ENCODE measurements around the gene TTC27. TPM values are rescaled to one million over a fixed set of nuclear protein-coding genes. Genes with fewer than 3 reads are reported as not detected.
A peak's percentile ranks its signal among the peaks of the same experiment; 100 is the strongest.
"Not testable (repeated sequence)": the region's sequence is repeated elsewhere in the genome, so short reads cannot be mapped to it uniquely, and the experiment has no call there.

TTC27 gene
- total and polyA plus RNA-seq, 4 donors = 11.8 to 20.3 (median 15.7) TPM

GRCh38 chr2:32715391-32715841, 87.6 kb downstream of the TTC27 start:
- WGBS (ENCODE audit: insufficient coverage) = no CpG with 5 or more reads among the region's 4 CpGs
- Histone ChIP-seq H3K4me1 (ENCODE audit: control insufficient read depth, insufficient read depth, low read length) (no peaks in the 10 kb centered on the region), H3K27me3 (ENCODE audit: control insufficient read depth, insufficient read depth, low read length) (no peaks in the 10 kb centered on the region), H3K27ac (ENCODE audit: low read depth, low read length) (no peak overlapping the region), H3K36me3 (ENCODE audit: control insufficient read depth, insufficient read depth, low read length) (no peaks in the 10 kb centered on the region), H3K4me3 (ENCODE audit: low read depth, low read length) (no peak overlapping the region), H3K9me3 (ENCODE audit: control insufficient read depth, insufficient read depth, low read length) (no peaks in the 10 kb centered on the region)
- DNase-seq (ENCODE audit: low read depth in 4 of 6, low spot score in 6 of 6) = peak in 1 of 6 donors; percentile 2

- 100% methylated on average over 1 of the region's 1 CpG for WGBS (ENCODE audit: insufficient coverage)
- Histone ChIP-seq H3K27me3 (ENCODE audit: control insufficient read depth, insufficient read depth, low read length) (no peaks in the 10 kb centered on the region), H3K4me3 (ENCODE audit: low read depth, low read length) (no peak overlapping the region), H3K9me3 (ENCODE audit: control insufficient read depth, insufficient read depth, low read length) (no peaks in the 10 kb centered on the region), H3K36me3 (ENCODE audit: control insufficient read depth, insufficient read depth, low read length) (no peaks in the 10 kb centered on the region), H3K27ac (ENCODE audit: low read depth, low read length) (no peak overlapping the region), H3K4me1 (ENCODE audit: control insufficient read depth, insufficient read depth, low read length) (no peaks in the 10 kb centered on the region)
- peak in 2 of 6 donors; percentile 24 to 25 for DNase-seq (ENCODE audit: low read depth in 4 of 6, low spot score in 6 of 6)
Observed at GRCh38 chr2:32715981-32716380, 88.1 kb downstream of the TTC27 start.

GRCh38 chr2:32716598-32716997, 88.7 kb downstream of the TTC27 start:
- H3K27ac ChIP-seq (ENCODE audit: low read depth, low read length) = no peak overlapping the region
- H3K4me1 ChIP-seq (ENCODE audit: control insufficient read depth, insufficient read depth, low read length) = no peaks in the 10 kb centered on the region
- no peaks in the 10 kb centered on the region for H3K9me3 ChIP-seq (ENCODE audit: control insufficient read depth, insufficient read depth, low read length)
- H3K4me3 ChIP-seq (ENCODE audit: low read depth, low read length) = no peak overlapping the region
- no peak for DNase-seq (ENCODE audit: low read depth in 4 of 6, low spot score in 6 of 6)
- no peaks in the 10 kb centered on the region for H3K36me3 ChIP-seq (ENCODE audit: control insufficient read depth, insufficient read depth, low read length)
- no peaks in the 10 kb centered on the region for H3K27me3 ChIP-seq (ENCODE audit: control insufficient read depth, insufficient read depth, low read length)

DNA sequence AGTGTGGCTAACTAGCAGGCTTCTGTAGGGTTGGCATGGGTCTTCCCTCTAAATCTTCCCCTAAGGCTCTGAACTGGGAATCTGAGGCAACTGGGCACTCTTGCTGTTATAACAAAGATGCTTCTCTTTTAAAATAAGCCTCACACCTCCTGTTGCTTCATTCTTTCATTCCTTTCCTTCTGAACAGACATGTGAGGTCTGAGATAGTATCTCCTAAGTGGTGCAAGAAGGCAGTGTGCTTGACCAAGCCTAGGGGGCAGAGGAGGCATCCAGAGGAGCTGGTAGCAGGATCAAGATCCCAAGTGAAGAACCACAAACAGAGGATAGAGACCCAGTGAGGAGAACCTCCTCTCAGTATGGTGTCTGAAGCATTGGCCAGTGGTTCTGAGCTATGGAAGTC, 90.9 kb downstream of the TTC27 start:
- H3K9me3 ChIP-seq (ENCODE audit: control insufficient read depth, insufficient read depth, low read length) = no peaks in the 10 kb centered on the region
- H3K27ac ChIP-seq (ENCODE audit: low read depth, low read length) = no peak overlapping the region
- no peak for DNase-seq (ENCODE audit: low read depth in 4 of 6, low spot score in 6 of 6)
- no peak overlapping the region for H3K4me3 ChIP-seq (ENCODE audit: low read depth, low read length)
- H3K27me3 ChIP-seq (ENCODE audit: control insufficient read depth, insufficient read depth, low read length) = no peaks in the 10 kb centered on the region
- H3K4me1 ChIP-seq (ENCODE audit: control insufficient read depth, insufficient read depth, low read length) = no peaks in the 10 kb centered on the region
- no peaks in the 10 kb centered on the region for H3K36me3 ChIP-seq (ENCODE audit: control insufficient read depth, insufficient read depth, low read length)

GRCh38 chr2:32719430-32719829, 91.6 kb downstream of the TTC27 start:
- Histone ChIP-seq H3K4me3 (ENCODE audit: low read depth, low read length) (no peak overlapping the region), H3K27me3 (ENCODE audit: control insufficient read depth, insufficient read depth, low read length) (no peaks in the 10 kb centered on the region), H3K4me1 (ENCODE audit: control insufficient read depth, insufficient read depth, low read length) (no peaks in the 10 kb centered on the region), H3K9me3 (ENCODE audit: control insufficient read depth, insufficient read depth, low read length) (no peaks in the 10 kb centered on the region), H3K36me3 (ENCODE audit: control insufficient read depth, insufficient read depth, low read length) (no peaks in the 10 kb centered on the region), H3K27ac (ENCODE audit: low read depth, low read length) (peak overlapping the region; percentile 22)
- DNase-seq (ENCODE audit: low read depth in 4 of 6, low spot score in 6 of 6) = no peak
- no CpG with 5 or more reads among the region's 2 CpGs for WGBS (ENCODE audit: insufficient coverage)

DNA sequence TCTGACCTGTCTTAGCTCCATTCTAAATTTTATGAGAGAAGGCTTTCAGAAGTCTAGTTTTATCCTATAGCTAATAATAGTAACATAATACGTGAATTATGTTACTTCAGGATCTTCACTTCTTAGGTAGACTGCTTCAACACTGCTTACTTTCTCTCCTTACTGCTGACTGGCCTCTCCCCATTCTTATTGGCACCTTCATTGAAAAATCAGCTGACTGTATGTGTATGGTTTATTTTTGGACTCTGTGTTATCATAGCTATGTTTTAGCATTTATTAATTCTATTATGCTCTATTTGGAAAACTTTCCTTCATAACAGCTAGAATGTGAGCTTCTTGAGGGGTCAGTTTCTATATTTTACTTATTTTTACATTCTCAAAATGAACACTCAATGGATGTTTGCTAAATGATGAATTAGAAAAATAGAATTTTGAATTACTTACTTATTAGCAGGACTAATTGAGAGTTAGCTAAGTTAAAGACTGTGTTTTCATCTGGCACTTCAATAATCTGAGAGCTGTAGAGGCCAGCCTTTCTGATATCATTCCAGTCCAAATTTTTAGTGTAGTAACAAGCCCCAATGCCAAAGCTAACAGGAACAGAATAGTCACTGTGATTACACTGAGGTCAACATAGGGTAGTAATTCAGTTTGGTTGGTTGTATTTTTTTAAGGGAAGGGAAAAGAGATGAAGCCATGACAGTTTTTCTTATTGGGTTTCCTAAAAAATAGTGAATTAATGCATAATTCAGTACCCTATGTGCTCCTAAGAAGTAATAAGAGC, 92.3 kb downstream of the TTC27 start:
- H3K27me3 ChIP-seq (ENCODE audit: control insufficient read depth, insufficient read depth, low read length) = no peaks in the 10 kb centered on the region
- no peaks in the 10 kb centered on the region for H3K36me3 ChIP-seq (ENCODE audit: control insufficient read depth, insufficient read depth, low read length)
- no peaks in the 10 kb centered on the region for H3K9me3 ChIP-seq (ENCODE audit: control insufficient read depth, insufficient read depth, low read length)
- H3K4me1 ChIP-seq (ENCODE audit: control insufficient read depth, insufficient read depth, low read length) = no peaks in the 10 kb centered on the region
- H3K27ac ChIP-seq (ENCODE audit: low read depth, low read length) = peak overlapping the region; percentile 22
- H3K4me3 ChIP-seq (ENCODE audit: low read depth, low read length) = no peak overlapping the region
- peak in 1 of 6 donors; percentile 7 for DNase-seq (ENCODE audit: low read depth in 4 of 6, low spot score in 6 of 6)
- no CpG with 5 or more reads among the region's 1 CpG for WGBS (ENCODE audit: insufficient coverage)

GRCh38 chr2:32720771-32721170, 92.9 kb downstream of the TTC27 start:
- Histone ChIP-seq H3K9me3 (ENCODE audit: control insufficient read depth, insufficient read depth, low read length) (no peaks in the 10 kb centered on the region), H3K27ac (ENCODE audit: low read depth, low read length) (peak overlapping the region; percentile 10), H3K36me3 (ENCODE audit: control insufficient read depth, insufficient read depth, low read length) (no peaks in the 10 kb centered on the region), H3K4me1 (ENCODE audit: control insufficient read depth, insufficient read depth, low read length) (no peaks in the 10 kb centered on the region), H3K4me3 (ENCODE audit: low read depth, low read length) (no peak overlapping the region), H3K27me3 (ENCODE audit: control insufficient read depth, insufficient read depth, low read length) (no peaks in the 10 kb centered on the region)
- no peak for DNase-seq (ENCODE audit: low read depth in 4 of 6, low spot score in 6 of 6)
- WGBS (ENCODE audit: insufficient coverage) = 100% methylated on average over 1 of the region's 4 CpGs

DNA sequence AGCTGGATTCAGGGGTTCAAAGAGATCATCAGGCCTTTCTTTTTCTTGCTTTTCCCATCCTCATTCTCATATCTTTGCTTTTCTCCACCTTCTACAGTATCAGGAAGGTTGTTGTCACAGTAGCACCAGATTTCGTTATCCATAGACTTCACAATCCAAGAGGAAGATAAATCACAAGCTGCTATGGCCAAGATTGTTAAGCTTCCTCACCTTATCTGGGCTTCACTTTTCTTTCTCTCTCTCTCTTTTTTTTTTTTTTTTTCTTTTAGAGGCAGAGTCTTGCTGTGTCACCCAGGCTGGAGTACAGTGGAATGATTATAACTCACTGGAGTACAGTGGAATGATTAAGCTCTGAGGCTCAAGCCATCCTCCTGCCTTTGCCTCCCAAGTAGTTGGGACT, 93.5 kb downstream of the TTC27 start:
- H3K9me3 ChIP-seq (ENCODE audit: control insufficient read depth, insufficient read depth, low read length) = no peaks in the 10 kb centered on the region
- no peak overlapping the region for H3K4me3 ChIP-seq (ENCODE audit: low read depth, low read length)
- H3K27me3 ChIP-seq (ENCODE audit: control insufficient read depth, insufficient read depth, low read length) = no peaks in the 10 kb centered on the region
- DNase-seq (ENCODE audit: low read depth in 4 of 6, low spot score in 6 of 6) = no peak
- H3K27ac ChIP-seq (ENCODE audit: low read depth, low read length) = no peak overlapping the region
- WGBS (ENCODE audit: insufficient coverage) = 80% methylated on average over 1 of the region's 1 CpG
- no peaks in the 10 kb centered on the region for H3K36me3 ChIP-seq (ENCODE audit: control insufficient read depth, insufficient read depth, low read length)
- no peaks in the 10 kb centered on the region for H3K4me1 ChIP-seq (ENCODE audit: control insufficient read depth, insufficient read depth, low read length)

GRCh38 chr2:32723467-32724079, 95.7 kb downstream of the TTC27 start:
- no CpG with 5 or more reads among the region's 3 CpGs for WGBS (ENCODE audit: insufficient coverage)
- no peaks in the 10 kb centered on the region for H3K36me3 ChIP-seq (ENCODE audit: control insufficient read depth, insufficient read depth, low read length)
- no peaks in the 10 kb centered on the region for H3K9me3 ChIP-seq (ENCODE audit: control insufficient read depth, insufficient read depth, low read length)
- H3K27ac ChIP-seq (ENCODE audit: low read depth, low read length) = no peak overlapping the region
- no peak for DNase-seq (ENCODE audit: low read depth in 4 of 6, low spot score in 6 of 6)
- no peaks in the 10 kb centered on the region for H3K27me3 ChIP-seq (ENCODE audit: control insufficient read depth, insufficient read depth, low read length)
- no peaks in the 10 kb centered on the region for H3K4me1 ChIP-seq (ENCODE audit: control insufficient read depth, insufficient read depth, low read length)
- no peak overlapping the region for H3K4me3 ChIP-seq (ENCODE audit: low read depth, low read length)

DNA sequence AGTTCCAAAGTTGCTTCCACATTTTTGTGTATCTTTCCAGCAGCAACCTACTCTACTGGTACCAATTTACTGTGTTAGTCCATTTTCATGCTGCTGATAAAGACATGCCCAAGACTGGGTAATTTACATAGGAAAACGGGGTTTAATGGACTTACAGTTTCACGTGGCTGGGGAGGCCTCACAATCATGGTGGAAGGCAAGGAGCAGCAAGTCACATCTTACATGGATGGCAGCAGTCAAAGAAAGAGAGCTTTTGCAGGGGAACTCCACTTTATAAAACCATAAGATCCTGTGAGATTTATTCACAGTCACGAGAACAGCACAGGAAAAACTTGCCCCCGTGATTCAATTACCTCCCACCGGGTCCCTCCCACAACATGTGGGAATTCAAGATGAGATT, 98.8 kb downstream of the TTC27 start:
- H3K4me1 ChIP-seq (ENCODE audit: control insufficient read depth, insufficient read depth, low read length); H3K9me3 ChIP-seq (ENCODE audit: control insufficient read depth, insufficient read depth, low read length); H3K36me3 ChIP-seq (ENCODE audit: control insufficient read depth, insufficient read depth, low read length); H3K27ac ChIP-seq (ENCODE audit: low read depth, low read length); H3K4me3 ChIP-seq (ENCODE audit: low read depth, low read length); H3K27me3 ChIP-seq (ENCODE audit: control insufficient read depth, insufficient read depth, low read length); DNase-seq (ENCODE audit: low read depth in 4 of 6, low spot score in 6 of 6): not testable (repeated sequence)
- 93% methylated on average over 2 of the region's 5 CpGs for WGBS (ENCODE audit: insufficient coverage)
